ENCODE results near the gene REEP3.

GRCh38 chr10:63574011-63574410 is 52.8 kb downstream of the REEP3 start:
- TF ChIP-seq CTCF (IDR thresholded peaks at IDR 0.05) = no peak
- no peak for TF ChIP-seq POLR2A (IDR thresholded peaks at IDR 0.05)

Measured in thyroid gland (tissue), 4 donors.